Activated CD8-positive, alpha-beta memory T cell treated with anti-CD3 and anti-CD28 coated beads for 1 hour (primary cell): ENCODE data around the gene SLC1A2.

Source experiments
- DNase-seq, 2 donors: peaks; one replicate each; pipeline ENCODE4 v3.0.0-alpha.2; 2020; ENCODE audit warnings: low read depth in 1 of 2; ENCODE audit errors: extremely low read depth in 1 of 2

SLC1A2 gene

GRCh38 chr11:35377262-35377661, 42.1 kb downstream of the SLC1A2 start:
- DNase-seq, result no peak

GRCh38 chr11:35376613-35377012, 42.7 kb downstream of the SLC1A2 start:
- DNase-seq, result no peak

- no peak for DNase-seq
Measured at GRCh38 chr11:35376118-35376510, 43.2 kb downstream of the SLC1A2 start.

- DNase-seq, result no peak
Measured at GRCh38 chr11:35375332-35376117, 43.8 kb downstream of the SLC1A2 start.

GRCh38 chr11:35373284-35373933, 45.9 kb downstream of the SLC1A2 start:
- no peak for DNase-seq

- no peak for DNase-seq
Measured at GRCh38 chr11:35372565-35373283, 46.6 kb downstream of the SLC1A2 start.

GRCh38 chr11:35367491-35367890, 51.9 kb downstream of the SLC1A2 start:
- no peak for DNase-seq

GRCh38 chr11:35366798-35367197, 52.6 kb downstream of the SLC1A2 start:
- DNase-seq, result no peak

GRCh38 chr11:35365961-35366360, 53.4 kb downstream of the SLC1A2 start:
- no peak for DNase-seq

- no peak for DNase-seq
Measured at GRCh38 chr11:35365395-35365794, 54.0 kb downstream of the SLC1A2 start.

GRCh38 chr11:35363854-35364780, 55.2 kb downstream of the SLC1A2 start:
- no peak for DNase-seq

- no peak for DNase-seq
Measured at GRCh38 chr11:35363246-35363801, 56.0 kb downstream of the SLC1A2 start.

- DNase-seq, result no peak
Measured at GRCh38 chr11:35362521-35362980, 56.8 kb downstream of the SLC1A2 start.

GRCh38 chr11:35360055-35360530, 59.3 kb downstream of the SLC1A2 start:
- DNase-seq, result no peak

GRCh38 chr11:35359321-35360054, 59.9 kb downstream of the SLC1A2 start:
- no peak for DNase-seq

GRCh38 chr11:35358391-35358790, 61.0 kb downstream of the SLC1A2 start:
- DNase-seq, result no peak

GRCh38 chr11:35357923-35358322, 61.4 kb downstream of the SLC1A2 start:
- DNase-seq, result no peak

- DNase-seq, result no peak
Measured at GRCh38 chr11:35355102-35355749, 64.1 kb downstream of the SLC1A2 start.

GRCh38 chr11:35354644-35355043, 64.7 kb downstream of the SLC1A2 start:
- no peak for DNase-seq
